ENCODE results near the gene IL6ST.
A peak's percentile ranks its signal among the peaks of the same experiment; 100 is the strongest.
"Not testable (repeated sequence)": the region's sequence is repeated elsewhere in the genome, so short reads cannot be mapped to it uniquely, and the experiment has no call there.

Gene IL6ST

DNA sequence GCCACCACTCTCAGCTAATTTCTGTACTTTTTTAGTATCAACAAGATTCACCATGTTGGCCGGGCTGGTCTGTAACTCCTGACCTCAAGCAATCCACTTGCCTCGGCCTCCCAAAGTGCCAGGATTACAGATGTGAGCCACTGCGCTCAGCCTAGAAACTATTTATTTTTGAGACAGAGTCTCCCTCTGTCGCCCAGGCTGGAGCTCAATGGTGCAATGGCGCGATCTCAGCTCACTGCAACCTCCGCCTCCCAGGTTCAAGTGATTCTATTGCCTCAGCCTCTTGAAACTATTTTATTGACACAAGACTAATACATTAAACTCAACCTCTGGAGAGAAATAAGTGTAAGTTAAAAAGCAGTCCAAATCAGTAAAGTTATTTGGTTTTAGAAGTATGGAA lies 34.0 kb downstream of the IL6ST start:
- DNase-seq = no peak

DNA sequence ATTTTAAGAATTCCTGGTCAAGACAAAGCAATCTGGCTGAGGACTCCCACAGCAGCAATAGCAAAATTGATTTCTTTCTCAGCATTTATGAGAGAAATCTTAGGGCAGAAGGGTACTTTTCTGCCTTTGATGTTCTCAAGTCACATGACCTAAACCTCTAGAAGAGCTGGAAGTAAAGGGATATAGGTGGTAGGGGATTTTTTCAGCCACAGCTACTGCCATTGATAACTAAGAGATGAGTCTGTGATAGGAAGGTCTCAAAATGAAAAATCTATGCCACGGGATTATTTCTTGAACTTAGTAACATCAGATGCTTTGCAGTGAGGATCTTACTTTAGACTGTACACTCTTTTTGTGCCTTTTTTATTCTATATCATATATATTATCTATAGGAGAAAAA lies 35.6 kb downstream of the IL6ST start:
- no peak for DNase-seq

GRCh38 chr5:55941154-55941553 lies 53.6 kb downstream of the IL6ST start:
- DNase-seq = not testable (repeated sequence)

- DNase-seq = not testable (repeated sequence)
Observed at GRCh38 chr5:55937598-55937997, 57.2 kb downstream of the IL6ST start.

DNA sequence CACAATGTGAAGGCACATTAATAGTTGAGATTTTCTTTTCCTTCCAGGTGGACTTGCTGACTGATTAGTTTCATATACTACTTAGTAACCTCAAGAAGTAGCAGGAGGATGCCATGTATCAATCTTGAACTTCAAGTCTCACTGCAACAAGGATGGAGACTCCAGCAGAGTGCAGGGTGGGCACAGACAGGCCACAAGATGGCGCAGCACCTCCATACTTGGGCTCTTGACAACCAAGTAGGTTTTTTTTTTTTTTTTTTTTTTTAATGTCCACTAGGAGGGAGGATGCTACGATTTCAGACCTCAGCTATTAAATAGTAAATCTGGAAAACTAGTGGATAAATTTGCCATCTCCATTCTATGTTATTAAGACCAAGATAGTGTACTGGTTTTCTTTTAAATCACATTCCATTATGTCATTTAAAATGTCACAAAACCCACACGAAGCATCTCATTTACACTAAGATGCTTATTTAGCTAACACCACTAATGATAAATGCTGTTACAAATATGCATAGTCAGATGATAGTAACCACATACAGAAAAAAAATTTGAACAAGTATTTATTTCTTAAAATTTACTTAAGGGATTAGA lies 58.6 kb downstream of the IL6ST start:
- peak; percentile 51 for DNase-seq

DNA sequence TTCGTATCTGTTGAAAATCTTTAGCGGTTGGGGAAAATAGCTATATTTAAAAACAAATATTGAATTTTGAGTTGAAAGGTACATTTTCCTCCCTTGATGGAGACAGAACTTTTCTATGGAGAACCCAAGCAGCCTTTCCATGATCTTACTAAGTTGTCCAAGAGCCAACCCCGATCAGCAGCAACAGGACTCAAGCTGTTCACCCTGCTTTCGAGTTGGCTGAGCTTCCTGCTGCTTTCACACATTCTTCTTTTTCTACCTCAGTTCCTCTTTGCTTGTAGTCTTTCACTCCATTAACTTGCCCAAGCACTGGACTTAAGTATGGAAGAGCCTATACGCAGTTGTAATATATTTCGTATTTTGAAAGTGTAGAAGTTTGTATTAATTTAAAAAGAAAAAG lies 59.4 kb downstream of the IL6ST start:
- DNase-seq = no peak

DNA sequence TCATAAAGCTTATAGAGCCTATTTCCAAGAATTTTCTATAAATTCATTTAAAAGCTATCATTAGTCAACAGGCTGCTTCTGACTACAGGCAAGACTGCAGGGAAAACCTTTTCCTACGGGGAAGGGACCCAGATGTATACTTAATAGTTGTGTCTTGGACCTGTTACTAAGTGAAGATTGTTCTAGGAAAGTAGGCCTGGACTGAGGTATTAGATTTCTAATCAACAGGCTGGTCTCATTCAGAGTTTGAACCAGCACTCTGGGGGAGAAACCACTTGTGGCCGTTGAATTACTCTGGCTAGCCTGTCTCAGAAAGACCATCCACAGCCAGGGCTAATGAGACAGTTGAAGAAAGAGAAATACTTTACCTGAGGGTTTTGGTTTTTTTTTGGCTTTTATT lies 60.0 kb downstream of the IL6ST start:
- no peak for DNase-seq

GRCh38 chr5:55934115-55934613 lies 60.6 kb downstream of the IL6ST start:
- no peak for DNase-seq

DNA sequence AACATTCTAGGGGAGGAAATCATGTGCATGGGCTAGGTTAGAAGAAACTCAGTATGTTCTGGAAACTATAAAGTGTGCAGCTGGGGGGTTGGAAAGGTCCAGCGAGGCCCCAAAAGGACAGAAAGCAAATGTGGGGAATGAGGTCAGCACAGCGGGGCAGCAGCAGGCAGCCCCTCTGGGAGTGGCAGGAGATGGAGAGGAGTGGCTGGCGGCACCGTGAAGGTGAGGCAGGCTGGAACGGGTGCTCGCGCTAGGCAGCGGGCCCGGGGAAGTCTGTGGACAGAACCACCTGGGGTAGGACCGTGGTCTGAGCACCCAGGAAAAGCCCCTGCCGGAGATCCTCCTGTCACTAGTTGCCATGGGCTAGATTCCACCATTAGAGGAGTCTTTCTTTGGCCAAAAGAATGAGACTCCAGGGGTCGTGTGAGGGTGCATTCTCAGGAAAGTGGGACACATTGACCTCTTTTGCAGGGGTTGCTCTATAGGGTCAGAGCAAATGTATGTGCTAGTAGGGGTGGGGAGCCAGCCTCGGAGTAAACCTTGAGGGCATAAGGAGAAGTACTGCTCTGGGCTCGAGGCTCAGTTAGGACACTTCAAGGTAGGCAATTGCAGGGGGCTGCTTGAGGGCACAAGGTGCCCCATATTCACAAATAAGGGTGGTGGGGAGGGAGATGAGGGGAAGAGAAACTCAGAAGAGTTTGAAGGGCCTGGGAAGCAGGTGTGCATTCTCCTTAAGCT lies 61.2 kb downstream of the IL6ST start:
- no peak for DNase-seq

DNA sequence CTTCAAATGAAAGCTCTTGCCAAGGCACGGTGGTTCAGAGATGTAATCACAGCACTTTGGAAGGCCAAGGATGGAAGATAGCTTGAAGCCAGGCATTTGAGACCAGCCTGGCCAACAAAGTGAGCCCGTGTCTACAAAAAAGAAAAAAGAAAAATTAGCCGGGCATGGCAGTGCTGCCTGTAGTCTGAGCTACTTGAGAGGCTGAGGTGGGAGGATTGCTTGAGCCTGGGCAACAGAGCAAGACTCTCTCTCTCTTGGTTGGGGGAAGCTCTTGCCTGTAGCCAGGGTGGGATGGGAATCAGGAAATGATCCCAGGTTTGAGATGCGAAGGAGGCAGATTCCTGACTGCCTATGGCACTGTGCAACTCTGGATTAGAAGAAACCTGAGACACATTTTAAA lies 62.1 kb downstream of the IL6ST start:
- no peak for DNase-seq

GRCh38 chr5:55929020-55929799 lies 65.6 kb downstream of the IL6ST start:
- DNase-seq = no peak

DNA sequence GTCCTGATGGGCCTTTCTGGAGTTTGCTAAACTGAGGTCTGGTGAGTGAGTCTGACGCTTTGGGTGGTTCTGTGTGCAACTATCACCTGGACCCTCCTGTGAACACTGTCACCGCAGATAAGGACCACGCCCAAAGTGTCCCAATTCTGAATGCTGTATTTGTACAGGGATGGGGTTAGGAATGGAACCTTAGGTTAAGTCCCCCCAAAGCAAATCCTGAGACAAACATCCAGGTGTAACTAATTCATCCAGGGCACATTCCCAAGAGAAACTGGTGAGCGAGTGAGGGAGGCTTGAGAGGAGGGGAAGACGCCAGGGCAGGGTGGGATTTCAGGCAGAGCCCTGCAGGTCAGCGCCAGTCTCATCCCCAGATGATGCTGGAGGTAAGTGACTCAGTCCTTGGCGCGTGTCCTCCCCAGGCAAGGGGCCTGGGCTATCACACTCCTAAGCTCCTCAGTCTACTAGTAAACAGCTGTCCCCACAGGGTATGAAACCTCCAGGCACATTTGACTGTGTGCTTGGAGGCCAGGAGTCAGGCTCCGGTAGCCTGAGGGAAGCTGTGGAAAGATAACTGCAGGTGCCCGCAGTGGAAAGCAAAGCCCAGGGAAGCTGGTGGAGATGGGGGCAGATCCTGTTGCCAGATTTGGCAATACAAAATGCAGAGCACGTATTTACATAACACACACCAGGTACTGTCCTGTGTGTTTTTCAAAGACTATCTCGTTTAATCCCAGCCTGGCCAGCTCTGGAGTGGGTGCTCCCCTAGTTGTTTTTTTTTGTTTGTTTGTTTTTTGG lies 66.7 kb downstream of the IL6ST start:
- no peak for DNase-seq

GRCh38 chr5:55926476-55926875 lies 68.3 kb downstream of the IL6ST start:
- no peak for DNase-seq

- DNase-seq = no peak
Observed at GRCh38 chr5:55925712-55926111, 69.1 kb downstream of the IL6ST start.

DNA sequence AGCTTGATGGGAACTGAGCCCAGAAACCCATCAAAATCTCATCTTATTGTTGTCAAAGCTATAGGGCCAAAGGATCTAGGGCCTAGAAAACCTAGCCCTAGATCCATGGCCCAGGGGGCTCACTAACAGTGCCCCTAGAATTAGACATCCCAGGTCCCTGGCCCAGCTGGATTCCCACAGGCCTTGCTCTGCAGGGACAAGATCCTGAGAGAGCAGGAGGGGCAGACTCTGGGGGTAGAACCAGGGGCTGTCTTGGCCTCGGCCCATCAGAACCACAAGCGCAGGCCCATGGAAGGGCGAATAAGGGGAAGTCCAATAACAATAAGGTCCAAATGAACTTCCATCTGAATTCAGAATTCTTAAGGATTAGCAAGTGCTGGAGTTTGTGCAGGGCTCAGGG lies 69.6 kb downstream of the IL6ST start:
- no peak for DNase-seq

- no peak for DNase-seq
Observed at GRCh38 chr5:55924744-55925143, 70.0 kb downstream of the IL6ST start.

- no peak for DNase-seq
Observed at GRCh38 chr5:55923865-55924500, 70.8 kb downstream of the IL6ST start.

DNA sequence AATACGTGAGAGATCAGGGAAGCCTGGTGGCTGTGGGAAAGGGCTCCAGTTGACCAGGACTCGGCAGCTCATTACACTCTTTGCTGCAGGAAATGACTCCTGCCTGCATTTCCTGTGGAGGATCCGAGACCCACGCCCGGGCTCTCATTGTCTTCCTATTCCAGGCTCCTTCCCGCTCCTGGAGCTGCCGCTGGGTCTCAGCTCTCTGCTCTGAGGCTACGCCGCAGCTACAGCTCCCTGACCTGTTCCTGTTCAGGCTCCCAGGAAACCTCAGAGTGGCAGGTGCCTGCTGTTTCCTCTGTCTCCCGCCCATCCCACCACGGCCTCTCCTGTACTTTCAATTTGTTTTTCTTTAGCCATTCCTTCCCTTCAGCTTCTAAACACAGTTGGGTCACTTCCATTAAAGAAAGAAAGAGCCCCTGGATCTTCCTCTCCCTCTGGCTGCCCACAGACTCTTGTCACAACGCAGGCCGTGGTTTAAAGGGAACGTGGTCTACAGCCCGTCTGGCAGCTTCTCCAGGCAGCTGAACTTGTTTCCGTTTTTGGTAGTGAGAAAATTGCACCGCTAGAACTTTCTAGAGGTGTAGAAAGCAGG lies 71.5 kb downstream of the IL6ST start:
- DNase-seq = no peak

- no peak for DNase-seq
Observed at GRCh38 chr5:55921617-55922016, 73.1 kb downstream of the IL6ST start.

DNA sequence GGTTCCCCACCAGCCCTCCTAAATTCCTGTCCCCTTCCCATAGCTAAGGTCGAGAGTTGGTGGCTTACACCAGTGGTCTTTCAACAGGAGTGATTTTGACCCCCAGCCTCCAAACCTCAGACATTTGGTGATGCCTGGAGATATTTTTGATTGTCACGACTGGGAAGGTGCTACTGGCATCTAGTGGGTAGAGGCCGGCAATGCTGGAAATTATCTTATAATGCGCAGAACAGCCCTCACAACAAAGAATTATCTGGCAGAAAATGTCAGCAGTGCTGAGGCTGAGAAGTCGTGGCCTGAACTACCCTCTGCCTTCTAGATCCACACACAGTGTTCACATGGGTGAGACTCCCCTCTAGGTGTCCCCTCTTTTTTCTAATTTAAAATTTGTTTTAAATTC lies 74.0 kb downstream of the IL6ST start:
- DNase-seq = no peak

- no peak for DNase-seq
Observed at GRCh38 chr5:55919625-55920024, 75.1 kb downstream of the IL6ST start.
